GM18519 (cell line): Measurements from ENCODE around the gene ANGPTL8.

ENCODE experiments used
- ATAC-seq: cut with Tn5 transposase; IDR thresholded peaks from one replicate; pipeline ENCODE4 v1.9.1; 2021; ENCODE audit warnings: mild to moderate bottlenecking, moderate library complexity; ENCODE audit not compliant: unreplicated experiment, low FRiP score

The ANGPTL8 gene

DNA sequence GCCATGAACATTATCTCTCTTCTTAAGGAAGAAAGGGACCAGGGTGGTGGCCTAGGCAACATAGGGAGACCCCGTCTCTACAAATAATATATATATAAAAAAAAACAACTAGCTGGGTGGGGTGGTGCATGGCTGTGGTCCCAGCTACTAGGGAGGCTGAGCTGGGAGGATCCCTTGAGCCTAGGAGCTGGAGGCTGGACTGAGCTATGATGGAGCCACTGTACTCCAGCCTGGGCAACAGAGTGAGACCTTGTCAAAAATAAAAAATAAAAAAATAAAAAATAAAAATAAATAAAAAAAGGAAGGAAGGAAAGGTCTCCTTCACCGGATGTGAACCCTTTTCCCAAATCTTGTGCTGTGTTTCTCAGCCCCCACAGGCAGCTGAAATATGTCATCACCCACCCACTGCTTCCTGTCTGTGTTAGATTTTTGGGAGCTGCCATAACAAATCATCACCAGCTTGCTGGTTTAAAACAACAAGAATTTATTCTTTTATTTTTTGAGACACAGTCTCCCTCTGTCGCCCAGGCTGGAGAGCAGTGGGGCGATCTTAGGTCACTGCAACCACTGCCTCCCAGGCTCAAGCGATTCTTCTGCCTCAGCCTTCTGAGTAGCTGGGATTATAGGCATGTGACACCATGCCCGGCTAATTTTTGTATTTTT lies 47.0 kb downstream of the ANGPTL8 start:
- no peak for ATAC-seq

GRCh38 chr19:11288349-11288748 lies 48.9 kb downstream of the ANGPTL8 start:
- ATAC-seq, result no peak

DNA sequence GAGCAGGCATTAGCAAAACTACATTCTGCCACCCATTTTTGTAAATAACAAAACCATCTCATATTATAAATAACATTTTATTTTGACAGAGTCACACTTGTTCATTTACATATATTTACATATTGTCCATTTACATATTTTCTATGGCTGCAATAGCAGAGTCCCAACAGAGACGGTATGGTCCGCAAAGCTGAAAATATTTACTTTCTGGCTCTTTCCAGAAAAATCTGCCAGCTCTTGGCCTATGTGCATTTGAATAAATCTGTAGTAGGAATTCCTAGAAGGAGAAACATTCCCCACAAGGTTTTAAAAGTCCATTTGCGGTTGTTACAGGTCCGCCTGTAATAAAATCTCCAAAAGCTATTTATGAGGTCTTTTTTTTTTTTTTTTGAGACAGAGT lies 50.8 kb downstream of the ANGPTL8 start:
- no peak for ATAC-seq

- ATAC-seq, result no peak
Measured at GRCh38 chr19:11291415-11291814, 52.0 kb downstream of the ANGPTL8 start.
